ENCODE results near the gene TDRD5. TPM values are rescaled to one million over a fixed set of nuclear protein-coding genes. Genes with fewer than 3 reads are reported as not detected.
"Not testable (repeated sequence)": the region's sequence is repeated elsewhere in the genome, so short reads cannot be mapped to it uniquely, and the experiment has no call there.

Gene TDRD5
- total RNA-seq, 1 donor from 2014 or later, result 0.07 TPM

DNA sequence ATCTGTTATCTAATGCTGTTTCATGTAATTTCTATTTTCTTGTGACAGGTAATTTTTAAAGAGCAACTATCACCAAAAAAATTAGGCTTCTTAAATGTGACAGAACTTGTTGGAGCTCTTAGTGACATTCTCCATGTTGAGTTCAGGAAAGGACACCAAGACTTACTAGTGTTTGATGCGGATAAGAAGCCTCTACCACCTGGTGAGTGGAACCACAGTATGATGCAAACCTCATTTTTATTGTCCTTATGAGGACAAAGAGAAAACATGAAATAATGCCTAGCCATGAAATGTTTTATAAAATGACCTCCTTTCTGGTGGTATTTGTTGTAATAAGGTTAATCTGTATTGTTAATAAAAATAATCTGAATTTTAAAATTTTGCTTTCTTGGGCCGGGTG lies 39.1 kb downstream of the TDRD5 start:
- no peaks in the 10 kb centered on the region for H3K36me3 Mint-ChIP-seq
- peaks cover 19% of the 10 kb centered on the region for H3K27me3 Mint-ChIP-seq (ENCODE audit: low read depth)
- no peaks in the 10 kb centered on the region for H3K9me3 Mint-ChIP-seq
- TF ChIP-seq, protein P1, sequence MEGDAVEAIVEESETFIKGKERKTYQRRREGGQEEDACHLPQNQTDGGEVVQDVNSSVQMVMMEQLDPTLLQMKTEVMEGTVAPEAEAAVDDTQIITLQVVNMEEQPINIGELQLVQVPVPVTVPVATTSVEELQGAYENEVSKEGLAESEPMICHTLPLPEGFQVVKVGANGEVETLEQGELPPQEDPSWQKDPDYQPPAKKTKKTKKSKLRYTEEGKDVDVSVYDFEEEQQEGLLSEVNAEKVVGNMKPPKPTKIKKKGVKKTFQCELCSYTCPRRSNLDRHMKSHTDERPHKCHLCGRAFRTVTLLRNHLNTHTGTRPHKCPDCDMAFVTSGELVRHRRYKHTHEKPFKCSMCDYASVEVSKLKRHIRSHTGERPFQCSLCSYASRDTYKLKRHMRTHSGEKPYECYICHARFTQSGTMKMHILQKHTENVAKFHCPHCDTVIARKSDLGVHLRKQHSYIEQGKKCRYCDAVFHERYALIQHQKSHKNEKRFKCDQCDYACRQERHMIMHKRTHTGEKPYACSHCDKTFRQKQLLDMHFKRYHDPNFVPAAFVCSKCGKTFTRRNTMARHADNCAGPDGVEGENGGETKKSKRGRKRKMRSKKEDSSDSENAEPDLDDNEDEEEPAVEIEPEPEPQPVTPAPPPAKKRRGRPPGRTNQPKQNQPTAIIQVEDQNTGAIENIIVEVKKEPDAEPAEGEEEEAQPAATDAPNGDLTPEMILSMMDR (IDR thresholded peaks at IDR 0.05; ENCODE audit: unreplicated experiment), result no peak
- H3K4me3 Mint-ChIP-seq, result no peak overlapping the region
- DNase-seq (ENCODE audit: low spot score in 2 of 2, unreplicated experiment in 2 of 2), result no peak
- no peaks in the 10 kb centered on the region for H3K4me1 Mint-ChIP-seq
- no peak overlapping the region for H3K27ac Mint-ChIP-seq

DNA sequence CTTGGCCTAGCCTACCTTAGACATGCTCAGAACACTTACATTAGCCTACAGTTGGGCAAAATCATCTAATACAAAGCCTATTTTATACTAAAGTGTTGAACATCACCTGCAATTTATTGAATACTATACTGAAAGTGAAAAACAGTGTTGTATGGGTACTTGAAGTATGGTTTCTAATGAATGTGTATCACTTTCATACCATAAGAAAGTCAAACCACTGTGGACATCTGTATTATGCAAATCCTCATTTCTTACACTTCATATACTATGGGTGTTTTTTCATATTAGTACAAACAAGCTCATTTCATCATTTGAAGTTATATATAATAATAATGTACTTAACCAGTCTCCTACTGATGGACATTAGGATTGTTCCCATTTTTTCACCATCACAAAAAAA lies 41.2 kb downstream of the TDRD5 start:
- Mint-ChIP-seq H3K4me1 (no peaks in the 10 kb centered on the region), H3K27me3 (ENCODE audit: low read depth) (peaks cover 14% of the 10 kb centered on the region), H3K27ac (no peak overlapping the region), H3K4me3 (no peak overlapping the region), H3K9me3 (no peaks in the 10 kb centered on the region), H3K36me3 (no peaks in the 10 kb centered on the region)
- TF ChIP-seq, protein P1 (IDR thresholded peaks at IDR 0.05; ENCODE audit: unreplicated experiment), result no peak
- DNase-seq (ENCODE audit: low spot score in 2 of 2, unreplicated experiment in 2 of 2), result no peak

DNA sequence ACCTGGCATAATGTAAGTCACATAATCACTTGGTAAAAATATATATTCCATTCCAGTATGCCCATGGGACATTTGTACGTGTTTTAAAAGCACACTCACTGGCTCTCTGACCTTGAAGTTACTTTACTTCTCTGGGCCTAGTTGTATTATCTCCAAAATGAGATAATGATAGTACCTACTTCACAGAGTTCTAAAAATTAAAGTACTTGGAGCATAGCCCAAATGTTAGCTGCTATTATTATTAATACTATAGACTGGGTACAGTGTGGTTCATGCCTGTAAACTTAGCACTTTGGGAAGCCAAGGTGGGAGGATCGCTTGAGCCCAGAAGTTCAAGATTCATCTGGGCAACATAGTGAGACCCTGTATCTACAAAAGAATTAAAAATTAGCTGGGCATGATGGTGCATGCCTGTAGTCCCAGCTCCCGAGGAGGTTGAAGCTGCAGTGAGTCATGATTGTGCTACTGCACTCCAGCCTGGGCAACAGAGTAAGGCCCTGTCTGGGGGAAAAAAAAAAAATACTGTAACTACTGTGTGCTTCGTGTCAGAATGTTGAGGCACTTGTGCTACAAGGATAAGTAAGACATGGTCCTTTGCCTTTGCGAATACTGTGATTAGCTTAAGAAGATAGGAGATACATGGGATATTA lies 45.7 kb downstream of the TDRD5 start:
- Mint-ChIP-seq H3K27ac (no peak overlapping the region), H3K9me3 (no peaks in the 10 kb centered on the region), H3K4me1 (no peaks in the 10 kb centered on the region), H3K4me3 (no peak overlapping the region), H3K36me3 (no peaks in the 10 kb centered on the region), H3K27me3 (ENCODE audit: low read depth) (peaks cover 10% of the 10 kb centered on the region)
- DNase-seq (ENCODE audit: low spot score in 2 of 2, unreplicated experiment in 2 of 2), result no peak
- TF ChIP-seq, protein P1 (IDR thresholded peaks at IDR 0.05; ENCODE audit: unreplicated experiment), result no peak

DNA sequence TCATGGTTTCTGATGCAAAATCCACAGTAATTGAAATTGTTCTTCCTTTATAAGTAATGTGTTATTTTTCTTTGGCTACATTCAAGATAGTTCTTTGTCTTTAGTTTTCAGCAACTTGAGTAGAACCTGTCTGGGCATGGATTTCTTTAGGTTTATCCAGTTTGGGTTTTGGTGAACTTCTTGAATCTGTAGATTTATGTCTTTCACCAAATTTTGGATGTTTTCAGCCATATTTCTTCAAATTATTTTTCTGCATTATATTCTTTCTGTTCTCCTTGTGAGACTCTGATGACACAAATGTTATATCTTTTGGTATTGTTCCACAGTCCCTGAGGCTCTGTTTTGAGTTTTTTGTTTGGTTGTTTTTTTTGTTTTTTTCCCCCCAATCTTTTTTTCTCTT lies 69.4 kb downstream of the TDRD5 start:
- no peaks in the 10 kb centered on the region for H3K4me1 Mint-ChIP-seq
- H3K36me3 Mint-ChIP-seq, result peaks cover 3% of the 10 kb centered on the region
- DNase-seq (ENCODE audit: low spot score in 2 of 2, unreplicated experiment in 2 of 2), result no peak
- no peak overlapping the region for H3K4me3 Mint-ChIP-seq
- TF ChIP-seq, protein P1 (IDR thresholded peaks at IDR 0.05; ENCODE audit: unreplicated experiment), result no peak
- no peak overlapping the region for H3K27ac Mint-ChIP-seq
- H3K9me3 Mint-ChIP-seq, result peaks cover 27% of the 10 kb centered on the region
- peaks cover 1% of the 10 kb centered on the region for H3K27me3 Mint-ChIP-seq (ENCODE audit: low read depth)

DNA sequence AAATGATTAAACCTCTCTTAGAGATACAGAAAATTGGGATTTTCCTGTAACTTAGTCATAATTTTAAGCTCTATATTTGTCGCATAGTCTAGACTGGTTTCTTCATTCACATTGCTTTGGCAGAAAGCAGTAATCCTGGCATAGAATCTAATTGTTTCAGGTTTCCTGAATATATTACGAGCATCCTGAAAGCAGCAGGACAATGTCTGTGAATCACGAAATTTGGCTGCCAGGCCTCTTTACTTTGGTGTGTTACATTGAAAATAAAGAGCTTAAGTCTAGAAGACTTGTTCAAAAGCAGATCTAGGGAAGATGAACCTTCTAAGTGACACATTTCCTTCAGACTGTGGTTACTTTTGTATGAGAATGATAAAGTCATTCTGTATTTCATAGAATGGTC lies 72.2 kb downstream of the TDRD5 start:
- H3K27ac Mint-ChIP-seq, result no peak overlapping the region
- H3K27me3 Mint-ChIP-seq (ENCODE audit: low read depth), result peaks cover 8% of the 10 kb centered on the region
- no peak overlapping the region for H3K4me3 Mint-ChIP-seq
- peaks cover 16% of the 10 kb centered on the region for H3K9me3 Mint-ChIP-seq
- no peak for DNase-seq (ENCODE audit: low spot score in 2 of 2, unreplicated experiment in 2 of 2)
- TF ChIP-seq, protein P1 (IDR thresholded peaks at IDR 0.05; ENCODE audit: unreplicated experiment), result no peak
- H3K4me1 Mint-ChIP-seq, result no peaks in the 10 kb centered on the region
- H3K36me3 Mint-ChIP-seq, result peaks cover 3% of the 10 kb centered on the region

DNA sequence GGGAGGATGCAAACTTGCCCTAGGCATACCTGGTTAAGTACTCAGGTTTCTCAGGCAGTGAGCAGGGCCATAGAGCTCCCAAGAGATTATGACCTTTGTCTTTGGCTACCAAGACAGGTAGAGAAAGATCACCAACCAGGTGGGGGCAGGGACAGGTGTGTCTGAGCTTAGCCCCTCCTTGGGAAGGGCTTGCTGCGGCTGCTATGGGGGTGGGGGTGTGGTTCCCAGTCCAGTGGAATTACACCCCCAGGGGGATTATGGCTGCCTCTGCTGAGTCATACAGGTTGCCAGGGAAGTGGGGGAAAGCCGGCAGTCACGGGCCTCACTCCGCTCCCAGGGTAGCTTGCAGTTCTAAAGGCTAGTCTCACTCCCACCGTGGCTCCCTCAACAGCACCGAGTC lies 86.2 kb downstream of the TDRD5 start:
- no peaks in the 10 kb centered on the region for H3K36me3 Mint-ChIP-seq
- no peak overlapping the region for H3K4me3 Mint-ChIP-seq
- H3K27me3 Mint-ChIP-seq (ENCODE audit: low read depth), result peaks cover 16% of the 10 kb centered on the region
- H3K4me1 Mint-ChIP-seq, result no peaks in the 10 kb centered on the region
- TF ChIP-seq, protein P1 (IDR thresholded peaks at IDR 0.05; ENCODE audit: unreplicated experiment), result no peak
- no peak overlapping the region for H3K27ac Mint-ChIP-seq
- peaks cover 29% of the 10 kb centered on the region for H3K9me3 Mint-ChIP-seq
- DNase-seq (ENCODE audit: low spot score in 2 of 2, unreplicated experiment in 2 of 2), result no peak

DNA sequence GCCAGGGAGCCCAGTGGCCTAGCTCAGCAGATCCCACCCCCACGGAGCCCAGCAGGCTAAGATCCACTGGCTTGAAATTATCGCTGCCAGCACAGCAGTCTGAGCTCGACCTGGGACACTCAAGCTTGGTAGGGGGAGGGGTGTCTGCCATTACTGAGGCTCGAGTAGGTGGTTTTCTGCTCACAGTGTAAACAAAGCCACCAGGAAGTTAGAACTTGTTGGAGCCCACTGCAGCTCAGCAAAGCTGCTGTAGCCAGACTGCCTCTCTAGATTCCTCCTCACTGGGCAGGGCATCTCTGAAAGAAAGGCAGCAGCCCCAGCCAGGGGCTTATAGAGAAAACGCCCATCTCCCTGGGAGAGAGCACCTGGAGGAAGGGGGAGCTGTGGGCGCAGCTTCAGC lies 102.9 kb downstream of the TDRD5 start:
- H3K27me3 Mint-ChIP-seq (ENCODE audit: low read depth), result peaks cover 35% of the 10 kb centered on the region
- H3K4me1 Mint-ChIP-seq; H3K9me3 Mint-ChIP-seq; H3K27ac Mint-ChIP-seq; DNase-seq (ENCODE audit: low spot score in 2 of 2, unreplicated experiment in 2 of 2); H3K36me3 Mint-ChIP-seq; H3K4me3 Mint-ChIP-seq: not testable (repeated sequence)
